H9 (cell line): ENCODE results near the gene TBC1D17. TPM values are rescaled to one million over a fixed set of nuclear protein-coding genes. Genes with fewer than 3 reads are reported as not detected.

ENCODE experiments used
- DNase-seq: peaks from one replicate; pipeline ENCODE4 v3.0.0-alpha.2; 2017
- H2AFZ ChIP-seq: one replicate; pipeline ENCODE4 v1.6.1; 2013; ENCODE audit warnings: mild to moderate bottlenecking, low read length, control low read depth, moderate library complexity
- H2AK5ac ChIP-seq: 2 replicates; pipeline ENCODE4 v1.6.1; 2013; ENCODE audit warnings: low read length, control low read depth, mixed read lengths; ENCODE audit not compliant: insufficient read length
- H2BK120ac ChIP-seq: one replicate; pipeline ENCODE4 v1.6.1; 2013; ENCODE audit warnings: low read depth, mild to moderate bottlenecking, low read length, control low read depth, inconsistent platforms; ENCODE audit not compliant: poor library complexity, severe bottlenecking
- H2BK12ac ChIP-seq: 2 replicates; pipeline ENCODE4 v1.6.1; 2013; ENCODE audit warnings: low read length, control low read depth, mixed read lengths, low read depth; ENCODE audit not compliant: insufficient read length
- H2BK15ac ChIP-seq: 2 replicates; pipeline ENCODE4 v1.6.1; 2013; ENCODE audit warnings: low read depth, low read length, control low read depth
- H2BK20ac ChIP-seq: one replicate; pipeline ENCODE4 v1.6.1; 2013; ENCODE audit warnings: low read depth, mild to moderate bottlenecking, low read length, control low read depth, inconsistent platforms; ENCODE audit not compliant: poor library complexity, severe bottlenecking
- H2BK5ac ChIP-seq: 2 replicates; pipeline ENCODE4 v1.6.1; 2013; ENCODE audit warnings: low read length, control low read depth, mixed read lengths; ENCODE audit not compliant: insufficient read length
- H3K14ac ChIP-seq: 2 replicates; pipeline ENCODE4 v1.6.1; 2013; ENCODE audit warnings: low read length, control low read depth; ENCODE audit not compliant: insufficient read depth
- H3K18ac ChIP-seq: 2 replicates; pipeline ENCODE4 v1.6.1; 2013; ENCODE audit warnings: low read depth, mild to moderate bottlenecking, mixed read lengths, low read length, control low read depth; ENCODE audit not compliant: insufficient read length
- H3K23ac ChIP-seq: 2 replicates; pipeline ENCODE4 v1.6.1; 2013; ENCODE audit warnings: low read length, control low read depth, mixed read lengths, low read depth; ENCODE audit not compliant: insufficient read length
- H3K23me2 ChIP-seq: 2 replicates; pipeline ENCODE4 v1.6.1; 2013; ENCODE audit warnings: low read depth, mild to moderate bottlenecking, mixed read lengths, low read length, control low read depth; ENCODE audit not compliant: insufficient read length, poor library complexity, severe bottlenecking
- H3K27ac ChIP-seq: 2 replicates; pipeline ENCODE4 v1.5.1; 2013; ENCODE audit warnings: low read length, control low read depth, mixed read lengths, low read depth; ENCODE audit not compliant: insufficient read length
- H3K27me3 ChIP-seq: 2 replicates; pipeline ENCODE4 v1.6.1; 2013; ENCODE audit warnings: low read length, control low read depth, inconsistent platforms; ENCODE audit not compliant: insufficient read depth
- H3K4ac ChIP-seq: 2 replicates; pipeline ENCODE4 v1.6.1; 2013; ENCODE audit warnings: low read depth, mild to moderate bottlenecking, control low read depth, inconsistent platforms, low read length, moderate library complexity
- H3K4me1 ChIP-seq: 2 replicates; pipeline ENCODE4 v1.6.1; 2013; ENCODE audit warnings: low read length, control low read depth, inconsistent platforms; ENCODE audit not compliant: insufficient read depth
- H3K4me2 ChIP-seq: 2 replicates; pipeline ENCODE4 v1.6.1; 2013; ENCODE audit warnings: low read length, control low read depth, mixed read lengths; ENCODE audit not compliant: insufficient read length, insufficient read depth
- H3K56ac ChIP-seq: 2 replicates; pipeline ENCODE4 v1.6.1; 2013; ENCODE audit warnings: low read depth, mild to moderate bottlenecking, mixed read lengths, low read length, control low read depth; ENCODE audit not compliant: insufficient read length
- H3K79me1 ChIP-seq: 2 replicates; pipeline ENCODE4 v1.6.1; 2013; ENCODE audit warnings: low read depth, mild to moderate bottlenecking, moderate library complexity, low read length, control low read depth, inconsistent platforms; ENCODE audit not compliant: insufficient read depth, poor library complexity, severe bottlenecking
- H3K79me2 ChIP-seq: 2 replicates; pipeline ENCODE4 v1.6.1; 2013; ENCODE audit warnings: low read length, control low read depth, inconsistent platforms; ENCODE audit not compliant: insufficient read depth
- H3K9ac ChIP-seq: 2 replicates; pipeline ENCODE4 v1.6.1; 2013; ENCODE audit warnings: low read length, control low read depth, mixed read lengths; ENCODE audit not compliant: insufficient read length; ENCODE audit errors: extremely low read depth
- H3K9me3 ChIP-seq: one replicate; pipeline ENCODE4 v1.6.1; 2013; ENCODE audit warnings: low read depth, low read length, inconsistent platforms; ENCODE audit not compliant: control insufficient read depth
- H3T11ph ChIP-seq: one replicate; pipeline ENCODE4 v1.6.1; 2013; ENCODE audit warnings: mild to moderate bottlenecking, low read length, control low read depth, inconsistent platforms
- H4K20me1 ChIP-seq: one replicate; pipeline ENCODE4 v1.6.1; 2013; ENCODE audit not compliant: control insufficient read depth, insufficient read length, insufficient read depth
- H4K5ac ChIP-seq: 2 replicates; pipeline ENCODE4 v1.6.1; 2013; ENCODE audit warnings: low read depth, mild to moderate bottlenecking, mixed read lengths, low read length, control low read depth; ENCODE audit not compliant: insufficient read length
- H4K8ac ChIP-seq: replicated peaks from 2 replicates; pipeline ENCODE4 v1.6.1; 2013; ENCODE audit warnings: low read length, control low read depth, mixed read lengths, low read depth; ENCODE audit not compliant: insufficient read length
- H4K91ac ChIP-seq: 2 replicates; pipeline ENCODE4 v1.6.1; 2013; ENCODE audit warnings: low read depth, mild to moderate bottlenecking, moderate library complexity, mixed read lengths, low read length, control low read depth; ENCODE audit not compliant: insufficient read length
- H3K27ac Mint-ChIP-seq, 3 experiments: 2 replicates in 2 of 3; 3 replicates in 1 of 3; pipeline ENCODE4 v1.8.0; 2020 to 2021; ENCODE audit warnings: mixed read lengths in 3 of 3, mild to moderate bottlenecking in 1 of 3, moderate library complexity in 1 of 3
- H3K27me3 Mint-ChIP-seq: 2 replicates; pipeline ENCODE4 v1.8.0; 2021; ENCODE audit warnings: low read depth, mild to moderate bottlenecking, moderate library complexity, mixed read lengths
- H3K36me3 Mint-ChIP-seq, 3 experiments: 2 replicates in 2 of 3; 3 replicates in 1 of 3; pipeline ENCODE4 v1.8.0; 2020 to 2021; ENCODE audit warnings: low read depth in 3 of 3, mixed read lengths in 3 of 3; ENCODE audit not compliant: insufficient read depth in 1 of 3
- H3K4me1 Mint-ChIP-seq, 2 experiments: 2 replicates each; pipeline ENCODE4 v1.8.0; 2020; ENCODE audit warnings: mixed read lengths in 2 of 2
- H3K4me3 Mint-ChIP-seq, 2 experiments: 2 replicates in 1 of 2; 3 replicates in 1 of 2; pipeline ENCODE4 v1.8.0; 2020 to 2021; ENCODE audit warnings: mild to moderate bottlenecking in 2 of 2, mixed read lengths in 2 of 2, moderate library complexity in 1 of 2
- H3K9me3 Mint-ChIP-seq, 2 experiments: 2 replicates in 1 of 2; 3 replicates in 1 of 2; pipeline ENCODE4 v1.8.0; 2020; ENCODE audit warnings: mild to moderate bottlenecking in 2 of 2, mixed read lengths in 2 of 2, moderate library complexity in 1 of 2
- WGBS: extraction: QIAGEN DNeasy Blood & Tissue Kit; methylation state at CpG from one replicate; pipeline ENCODE4 v1.1.7; 2013; ENCODE audit warnings: missing lambda C conversion rate, low lambda C conversion rate, mixed read lengths; ENCODE audit not compliant: insufficient read length; ENCODE audit errors: extremely low coverage; 5-methylcytosine and 5-hydroxymethylcytosine counted together
- total RNA-seq: library from RNA; stranded (reverse); gene quantifications from 2 replicates; pipeline ENCODE4 v1.2.1, GENCODE V29; 2021
- TF ChIP-seq, protein P1 (sequence below): fragments of 200-600 bp; sonication (generic); conservative IDR thresholded peaks from 3 replicates; pipeline ENCODE4 v1.8.0; 2021; ENCODE audit warnings: antibody characterized with exemption, mild to moderate bottlenecking

The TBC1D17 gene
- total RNA-seq, 1 experiment from 2014 or later: 33.6 TPM

DNA sequence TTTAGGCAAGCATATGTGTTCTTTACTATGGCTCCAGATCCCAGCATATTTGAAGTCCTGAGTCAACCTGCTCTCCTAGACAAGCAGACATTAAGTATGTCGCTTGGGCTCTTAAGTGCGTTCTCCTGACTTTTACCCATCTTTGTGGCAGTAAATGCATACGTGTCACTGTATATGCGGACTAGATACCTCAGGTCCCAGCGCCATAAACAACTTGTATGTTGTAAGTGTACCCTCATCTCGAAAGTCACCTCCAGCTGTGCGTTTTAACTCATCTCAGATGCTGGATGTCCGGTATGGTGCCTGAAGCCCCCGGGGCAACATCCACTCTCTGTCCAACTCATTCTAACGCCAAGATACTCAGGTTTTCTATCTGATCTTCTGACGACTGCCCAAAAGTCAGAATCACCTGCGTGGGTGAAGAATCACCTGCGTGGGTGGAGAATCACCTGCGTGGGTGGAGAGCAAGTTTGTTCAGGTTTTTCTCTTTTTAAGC, 24.8 kb upstream of the TBC1D17 start:
- no peak overlapping the region for H3K23ac ChIP-seq
- H3K23me2 ChIP-seq: peaks cover 10% of the 10 kb centered on the region
- peaks cover 6% of the 10 kb centered on the region for H4K20me1 ChIP-seq
- no peak overlapping the region for H3T11ph ChIP-seq
- Mint-ChIP-seq H3K9me3 (peaks cover 0 to 4% of the 10 kb centered on the region in 2 experiments; a peak in 2 of 5 replicates), H3K4me3 (peak overlapping the region; percentile 80 to 81), H3K36me3 (peaks cover 35 to 60% (median 52%) of the 10 kb centered on the region in 3 experiments), H3K27me3 (no peaks in the 10 kb centered on the region; the same call in none of the 2 replicates), H3K27ac (peak overlapping the region in 2 of 3 experiments; percentile 22 to 34; a peak in 3 of 7 replicates), H3K4me1 (peaks cover 22 to 27% of the 10 kb centered on the region in 2 experiments)
- TF ChIP-seq, protein P1, sequence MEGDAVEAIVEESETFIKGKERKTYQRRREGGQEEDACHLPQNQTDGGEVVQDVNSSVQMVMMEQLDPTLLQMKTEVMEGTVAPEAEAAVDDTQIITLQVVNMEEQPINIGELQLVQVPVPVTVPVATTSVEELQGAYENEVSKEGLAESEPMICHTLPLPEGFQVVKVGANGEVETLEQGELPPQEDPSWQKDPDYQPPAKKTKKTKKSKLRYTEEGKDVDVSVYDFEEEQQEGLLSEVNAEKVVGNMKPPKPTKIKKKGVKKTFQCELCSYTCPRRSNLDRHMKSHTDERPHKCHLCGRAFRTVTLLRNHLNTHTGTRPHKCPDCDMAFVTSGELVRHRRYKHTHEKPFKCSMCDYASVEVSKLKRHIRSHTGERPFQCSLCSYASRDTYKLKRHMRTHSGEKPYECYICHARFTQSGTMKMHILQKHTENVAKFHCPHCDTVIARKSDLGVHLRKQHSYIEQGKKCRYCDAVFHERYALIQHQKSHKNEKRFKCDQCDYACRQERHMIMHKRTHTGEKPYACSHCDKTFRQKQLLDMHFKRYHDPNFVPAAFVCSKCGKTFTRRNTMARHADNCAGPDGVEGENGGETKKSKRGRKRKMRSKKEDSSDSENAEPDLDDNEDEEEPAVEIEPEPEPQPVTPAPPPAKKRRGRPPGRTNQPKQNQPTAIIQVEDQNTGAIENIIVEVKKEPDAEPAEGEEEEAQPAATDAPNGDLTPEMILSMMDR: no peak
- H4K8ac ChIP-seq: no peak overlapping the region
- H2AFZ ChIP-seq: no peak overlapping the region
- H2BK12ac ChIP-seq: no peak overlapping the region
- H3K79me2 ChIP-seq: peaks cover 9% of the 10 kb centered on the region; the same call in 1 of the 2 replicates
- H3K18ac ChIP-seq: no peak overlapping the region
- H3K4me2 ChIP-seq: peak overlapping the region; percentile 90
- H2BK5ac ChIP-seq: no peak overlapping the region
- H3K4ac ChIP-seq: no peak overlapping the region
- H3K9me3 ChIP-seq: no peaks in the 10 kb centered on the region
- no peak overlapping the region for H4K5ac ChIP-seq
- no CpG with 5 or more reads among the region's 14 CpGs for WGBS
- H3K9ac ChIP-seq: no peak overlapping the region
- no peak overlapping the region for H2BK120ac ChIP-seq
- no peak overlapping the region for H3K27ac ChIP-seq
- H3K4me1 ChIP-seq: no peaks in the 10 kb centered on the region; the same call in 1 of the 2 replicates
- peaks cover 11% of the 10 kb centered on the region for H3K79me1 ChIP-seq
- H4K91ac ChIP-seq: no peak overlapping the region
- no peak overlapping the region for H2AK5ac ChIP-seq
- no peak overlapping the region for H2BK15ac ChIP-seq
- H3K27me3 ChIP-seq: no peaks in the 10 kb centered on the region
- no peak overlapping the region for H3K14ac ChIP-seq
- no peak overlapping the region for H2BK20ac ChIP-seq
- no peak overlapping the region for H3K56ac ChIP-seq
- no peak for DNase-seq
